HG02884 (cell line): ENCODE data around the gene TMEM115.
A peak's percentile ranks its signal among the peaks of the same experiment; 100 is the strongest.

ENCODE experiments used
- ATAC-seq: cut with Tn5 transposase; IDR thresholded peaks from one replicate; pipeline ENCODE4 v1.9.1; 2021; ENCODE audit warnings: mild to moderate bottlenecking, moderate library complexity; ENCODE audit not compliant: unreplicated experiment

The TMEM115 gene

GRCh38 chr3:50378757-50379156 is 19.4 kb upstream of the TMEM115 start:
- no peak for ATAC-seq

- ATAC-seq = no peak
Observed at GRCh38 chr3:50378024-50378423, 18.7 kb upstream of the TMEM115 start.

- no peak for ATAC-seq
Observed at GRCh38 chr3:50375258-50375931, 16.1 kb upstream of the TMEM115 start.

- ATAC-seq = no peak
Observed at GRCh38 chr3:50374363-50375257, 15.3 kb upstream of the TMEM115 start.

GRCh38 chr3:50373146-50374051 is 14.1 kb upstream of the TMEM115 start:
- ATAC-seq = no peak

- ATAC-seq = no peak
Observed at GRCh38 chr3:50372349-50372748, 13.0 kb upstream of the TMEM115 start.

GRCh38 chr3:50371133-50371685 is 11.9 kb upstream of the TMEM115 start:
- no peak for ATAC-seq

GRCh38 chr3:50370594-50370993 is 11.3 kb upstream of the TMEM115 start:
- ATAC-seq = no peak

- ATAC-seq = no peak
Observed at GRCh38 chr3:50369012-50369670, 9.8 kb upstream of the TMEM115 start.

GRCh38 chr3:50365842-50366220 is 6.5 kb upstream of the TMEM115 start:
- no peak for ATAC-seq

- peak; percentile 82 for ATAC-seq
Observed at GRCh38 chr3:50365080-50365841, 5.9 kb upstream of the TMEM115 start.

GRCh38 chr3:50364573-50365079 is 5.3 kb upstream of the TMEM115 start:
- ATAC-seq = no peak

- no peak for ATAC-seq
Observed at GRCh38 chr3:50359760-50360110, 414 bp upstream of the TMEM115 start.

GRCh38 chr3:50358355-50358910 is 888 bp downstream of the TMEM115 start:
- no peak for ATAC-seq

GRCh38 chr3:50357481-50357880 is 1.8 kb downstream of the TMEM115 start:
- ATAC-seq = no peak

- ATAC-seq = no peak
Observed at GRCh38 chr3:50356553-50356952, 2.8 kb downstream of the TMEM115 start.

- ATAC-seq = no peak
Observed at GRCh38 chr3:50355829-50356552, 3.3 kb downstream of the TMEM115 start.

GRCh38 chr3:50354850-50355249 is 4.5 kb downstream of the TMEM115 start:
- no peak for ATAC-seq
